DND-41 (cell line): Measurements from ENCODE around the gene HIP1.
A peak's percentile ranks its signal among the peaks of the same experiment; 100 is the strongest.

Experiments used
- ATAC-seq: fragments of 200-7000 bp; cut with Tn5 transposase; 3 replicates; pipeline ENCODE4 v1.9.1; 2021; ENCODE audit warnings: low read depth; ENCODE audit not compliant: insufficient read depth
- DNase-seq: peaks from one replicate; pipeline ENCODE4 v3.0.0-alpha.2; 2020
- H2AFZ ChIP-seq: 2 replicates; pipeline ENCODE4 v1.6.0; 2012; ENCODE audit warnings: low read depth, low read length
- H3K27ac ChIP-seq: 2 replicates; pipeline ENCODE4 v1.5.1; 2012; ENCODE audit warnings: low read length, inconsistent platforms
- H3K27me3 ChIP-seq: fragments of 200-600 bp; sonication (generic); 2 replicates; pipeline ENCODE4 v1.6.0; 2012; ENCODE audit warnings: low read length, mild to moderate bottlenecking, inconsistent platforms; ENCODE audit not compliant: insufficient read depth, poor library complexity
- H3K36me3 ChIP-seq: 2 replicates; pipeline ENCODE4 v1.5.1; 2012; ENCODE audit warnings: low read length, inconsistent platforms; ENCODE audit not compliant: insufficient read depth
- H3K4me1 ChIP-seq: 2 replicates; pipeline ENCODE4 v1.5.1; 2012; ENCODE audit warnings: mild to moderate bottlenecking, low read length; ENCODE audit not compliant: insufficient read depth
- H3K4me2 ChIP-seq: 2 replicates; pipeline ENCODE4 v1.6.0; 2012; ENCODE audit warnings: mild to moderate bottlenecking, moderate library complexity, low read length, inconsistent platforms; ENCODE audit not compliant: insufficient read depth
- H3K4me3 ChIP-seq, 2 experiments: fragments of 200-600 bp in 1 of 2; shearing (Covaris generic) in 1 of 2; 2 replicates each; pipeline ENCODE4 v1.5.1; 2012 to 2016; ENCODE audit warnings: inconsistent platforms in 2 of 2, low read length in 2 of 2, mild to moderate bottlenecking in 2 of 2, low read depth in 1 of 2, moderate library complexity in 1 of 2
- H3K79me2 ChIP-seq: 2 replicates; pipeline ENCODE4 v1.6.0; 2012; ENCODE audit warnings: low read length, inconsistent platforms; ENCODE audit not compliant: insufficient read depth
- H3K9ac ChIP-seq: 2 replicates; pipeline ENCODE4 v1.6.0; 2012; ENCODE audit warnings: low read depth, mild to moderate bottlenecking, inconsistent platforms, low read length, moderate library complexity
- H3K9me3 ChIP-seq: 2 replicates; pipeline ENCODE4 v1.5.1; 2012; ENCODE audit warnings: low read length, moderate library complexity, mild to moderate bottlenecking, inconsistent platforms; ENCODE audit not compliant: insufficient read depth, severe bottlenecking
- H4K20me1 ChIP-seq: 2 replicates; pipeline ENCODE4 v1.6.0; 2012; ENCODE audit warnings: low read length; ENCODE audit not compliant: insufficient read depth
- EZH2 ChIP-seq: IDR thresholded peaks from 3 replicates; pipeline ENCODE4 v1.6.1; 2012; ENCODE audit warnings: borderline replicate concordance, low read depth, mild to moderate bottlenecking, moderate library complexity, low read length, inconsistent platforms; ENCODE audit not compliant: severe bottlenecking
- TF ChIP-seq, protein P1 (sequence below): IDR thresholded peaks from 2 replicates; pipeline ENCODE4 v1.5.1; 2012; ENCODE audit warnings: borderline replicate concordance, low read length, moderate library complexity, mild to moderate bottlenecking; ENCODE audit not compliant: poor library complexity, severe bottlenecking; ENCODE audit errors: extremely low read depth

HIP1 gene

DNA sequence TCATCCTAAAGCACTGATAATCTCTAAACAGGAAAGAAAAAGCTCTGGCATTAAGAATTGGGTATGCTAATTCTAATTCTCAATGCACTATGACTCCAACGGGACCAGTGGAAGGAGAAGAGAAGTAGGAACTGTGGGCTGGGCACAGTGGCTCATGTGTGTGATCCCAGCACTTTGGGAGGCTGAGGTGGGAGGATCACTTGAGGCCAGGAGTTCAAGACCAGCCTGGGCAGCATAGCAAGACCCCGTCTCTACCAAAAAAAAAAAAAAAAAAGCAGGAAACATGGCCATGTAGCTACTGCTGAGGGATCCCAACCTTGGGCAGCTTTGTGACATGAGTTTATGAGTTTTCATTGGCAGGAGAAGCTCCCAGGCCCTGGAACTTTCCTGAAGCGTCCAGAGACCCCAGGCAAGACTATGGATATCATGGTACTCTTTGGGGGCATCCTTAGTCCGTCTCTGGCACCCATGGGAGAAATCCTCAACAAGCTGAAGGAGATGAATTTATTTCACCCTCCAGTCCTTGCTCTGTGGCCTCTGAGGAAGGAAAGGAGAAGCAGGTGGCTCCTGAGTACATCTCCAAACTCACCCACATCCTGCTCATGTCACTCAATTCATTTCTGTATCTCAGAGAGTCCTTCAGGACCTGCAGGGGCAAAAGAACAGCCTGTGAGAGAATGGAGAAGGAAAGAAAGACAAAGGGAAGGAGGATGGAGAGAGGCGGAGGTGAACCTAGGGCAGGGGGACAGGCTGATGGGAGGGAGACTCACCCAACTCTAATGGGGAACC lies 147.1 kb downstream of the HIP1 start:
- Histone ChIP-seq H3K4me3 (no peak overlapping the region), H3K9me3 (no peaks in the 10 kb centered on the region), H3K27me3 (no peaks in the 10 kb centered on the region), H4K20me1 (no peaks in the 10 kb centered on the region), H3K4me2 (no peak overlapping the region), H3K27ac (no peak overlapping the region), H3K9ac (no peak overlapping the region), H2AFZ (no peak overlapping the region), H3K4me1 (no peaks in the 10 kb centered on the region), H3K36me3 (no peaks in the 10 kb centered on the region), H3K79me2 (no peaks in the 10 kb centered on the region)
- DNase-seq (no peak), ATAC-seq (peak; percentile 31; the same call in 1 of the 3 replicates)
- TF ChIP-seq, protein P1, sequence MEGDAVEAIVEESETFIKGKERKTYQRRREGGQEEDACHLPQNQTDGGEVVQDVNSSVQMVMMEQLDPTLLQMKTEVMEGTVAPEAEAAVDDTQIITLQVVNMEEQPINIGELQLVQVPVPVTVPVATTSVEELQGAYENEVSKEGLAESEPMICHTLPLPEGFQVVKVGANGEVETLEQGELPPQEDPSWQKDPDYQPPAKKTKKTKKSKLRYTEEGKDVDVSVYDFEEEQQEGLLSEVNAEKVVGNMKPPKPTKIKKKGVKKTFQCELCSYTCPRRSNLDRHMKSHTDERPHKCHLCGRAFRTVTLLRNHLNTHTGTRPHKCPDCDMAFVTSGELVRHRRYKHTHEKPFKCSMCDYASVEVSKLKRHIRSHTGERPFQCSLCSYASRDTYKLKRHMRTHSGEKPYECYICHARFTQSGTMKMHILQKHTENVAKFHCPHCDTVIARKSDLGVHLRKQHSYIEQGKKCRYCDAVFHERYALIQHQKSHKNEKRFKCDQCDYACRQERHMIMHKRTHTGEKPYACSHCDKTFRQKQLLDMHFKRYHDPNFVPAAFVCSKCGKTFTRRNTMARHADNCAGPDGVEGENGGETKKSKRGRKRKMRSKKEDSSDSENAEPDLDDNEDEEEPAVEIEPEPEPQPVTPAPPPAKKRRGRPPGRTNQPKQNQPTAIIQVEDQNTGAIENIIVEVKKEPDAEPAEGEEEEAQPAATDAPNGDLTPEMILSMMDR: no peak
- TF ChIP-seq EZH2: no peak

GRCh38 chr7:75590373-75591005 lies 148.3 kb downstream of the HIP1 start:
- Histone ChIP-seq H2AFZ (no peak overlapping the region), H3K4me1 (no peaks in the 10 kb centered on the region), H3K79me2 (no peaks in the 10 kb centered on the region), H3K4me3 (no peak overlapping the region), H3K27me3 (no peaks in the 10 kb centered on the region), H3K9ac (no peak overlapping the region), H3K9me3 (no peaks in the 10 kb centered on the region), H3K4me2 (no peak overlapping the region), H4K20me1 (no peaks in the 10 kb centered on the region), H3K27ac (no peak overlapping the region), H3K36me3 (no peaks in the 10 kb centered on the region)
- ATAC-seq: no peak
- DNase-seq: no peak
- TF ChIP-seq EZH2: no peak

GRCh38 chr7:75584354-75584753 lies 154.4 kb downstream of the HIP1 start:
- Histone ChIP-seq H3K36me3 (no peaks in the 10 kb centered on the region), H4K20me1 (no peaks in the 10 kb centered on the region), H3K27me3 (no peaks in the 10 kb centered on the region), H3K9me3 (no peaks in the 10 kb centered on the region), H3K4me3 (no peak overlapping the region), H3K4me1 (no peaks in the 10 kb centered on the region), H2AFZ (no peak overlapping the region), H3K27ac (no peak overlapping the region), H3K79me2 (no peaks in the 10 kb centered on the region), H3K4me2 (no peak overlapping the region), H3K9ac (no peak overlapping the region)
- TF ChIP-seq EZH2: no peak
- TF ChIP-seq, protein P1: no peak
- DNase-seq: no peak
- ATAC-seq: no peak

DNA sequence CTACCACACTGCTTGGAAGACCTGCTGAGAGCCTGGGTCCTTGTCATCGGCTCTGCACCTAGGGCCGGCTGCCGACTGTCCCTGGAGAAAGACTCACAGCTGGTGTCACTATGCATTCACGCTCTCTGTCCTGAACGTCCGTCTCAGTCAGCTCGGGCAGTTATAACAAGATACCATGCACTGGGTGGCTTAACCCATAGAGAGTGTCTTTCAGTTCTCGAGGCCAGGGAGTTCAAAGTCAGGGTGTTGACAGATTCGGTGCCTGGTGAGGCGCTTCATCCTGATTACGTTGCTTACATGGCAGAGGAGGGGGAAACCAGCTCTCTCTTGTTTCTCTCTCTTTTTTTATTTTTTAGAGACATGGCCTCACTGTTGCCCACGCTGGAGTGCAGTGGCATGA lies 155.5 kb downstream of the HIP1 start:
- no peak overlapping the region for H2AFZ ChIP-seq
- DNase-seq (no peak), ATAC-seq (no peak)
- no peaks in the 10 kb centered on the region for H4K20me1 ChIP-seq
- no peak for TF ChIP-seq EZH2
- TF ChIP-seq, protein P1: no peak
- no peaks in the 10 kb centered on the region for H3K79me2 ChIP-seq
- H3K9me3 ChIP-seq: no peaks in the 10 kb centered on the region
- H3K4me1 ChIP-seq: no peaks in the 10 kb centered on the region
- no peak overlapping the region for H3K27ac ChIP-seq
- no peak overlapping the region for H3K9ac ChIP-seq
- no peak overlapping the region for H3K4me3 ChIP-seq
- H3K4me2 ChIP-seq: no peak overlapping the region
- H3K27me3 ChIP-seq: no peaks in the 10 kb centered on the region
- no peaks in the 10 kb centered on the region for H3K36me3 ChIP-seq
